Suppressor macrophage (primary cell): ENCODE results near the gene SPPL3.
"Not testable (repeated sequence)": the region's sequence is repeated elsewhere in the genome, so short reads cannot be mapped to it uniquely, and the experiment has no call there.

ENCODE experiments used
- DNase-seq, 4 experiments: peaks; one replicate each; pipeline ENCODE4 v3.0.0-alpha.2; 2020 to 2022

Gene SPPL3

DNA sequence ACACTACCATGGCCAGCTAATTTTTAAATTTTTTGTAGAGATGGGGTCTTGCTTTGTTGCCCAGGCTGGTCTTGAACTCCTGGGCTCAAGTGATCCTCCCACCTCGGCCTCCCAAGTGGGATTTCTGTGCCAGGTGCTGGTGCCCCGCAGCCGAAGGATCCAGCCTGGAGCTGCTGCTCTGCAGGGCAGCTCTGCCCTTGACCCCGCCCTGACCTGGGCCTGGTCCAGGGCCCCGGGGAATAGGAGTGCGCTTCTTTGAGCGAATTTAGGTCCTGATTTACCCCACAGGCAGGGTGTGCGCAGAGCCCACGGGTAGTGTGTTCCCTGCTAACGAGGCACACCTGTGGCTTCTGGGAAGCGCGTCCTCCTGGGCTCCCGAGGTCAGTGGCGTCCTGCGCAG, 163.3 kb downstream of the SPPL3 start:
- DNase-seq, result no peak

DNA sequence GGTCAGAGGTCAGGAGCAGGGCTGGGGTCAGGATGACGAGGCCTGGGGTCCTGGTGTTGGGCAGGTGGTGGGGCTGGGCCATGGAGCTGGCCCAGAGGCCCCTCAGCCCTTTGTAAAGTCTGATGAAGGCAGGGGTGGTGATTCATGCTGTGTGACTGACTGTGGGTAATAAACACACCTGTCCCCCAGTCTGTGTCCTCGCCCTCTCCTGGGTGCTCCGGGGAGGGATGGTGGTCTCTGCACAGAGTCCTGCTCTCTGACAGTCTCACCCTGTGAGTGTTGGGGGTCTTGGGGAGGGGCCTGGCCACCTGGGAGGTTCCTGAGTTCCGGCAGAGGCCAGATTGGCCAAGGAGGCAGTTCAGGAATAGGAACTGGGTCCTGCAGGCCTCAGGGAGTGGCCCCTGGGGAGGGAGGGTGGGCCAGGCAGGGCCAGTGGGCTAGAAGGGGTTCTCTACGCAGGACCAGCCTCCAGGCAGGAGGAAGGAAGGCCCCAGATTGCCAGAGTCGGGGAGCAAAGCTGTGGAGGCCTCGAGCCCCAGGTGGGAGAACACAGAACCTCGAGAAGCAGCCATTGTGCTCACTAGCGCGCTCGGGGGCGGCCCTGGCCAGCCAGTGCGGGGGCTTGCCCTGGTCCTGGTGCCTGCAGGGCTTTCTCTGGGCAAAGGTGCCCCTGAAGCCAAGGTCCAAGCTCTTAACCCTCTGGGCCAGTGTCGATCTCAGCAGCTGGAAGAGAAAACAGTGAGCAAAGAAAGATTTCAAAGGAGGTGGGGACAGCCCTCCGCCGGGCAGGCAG, 164.1 kb downstream of the SPPL3 start:
- DNase-seq, result no peak

DNA sequence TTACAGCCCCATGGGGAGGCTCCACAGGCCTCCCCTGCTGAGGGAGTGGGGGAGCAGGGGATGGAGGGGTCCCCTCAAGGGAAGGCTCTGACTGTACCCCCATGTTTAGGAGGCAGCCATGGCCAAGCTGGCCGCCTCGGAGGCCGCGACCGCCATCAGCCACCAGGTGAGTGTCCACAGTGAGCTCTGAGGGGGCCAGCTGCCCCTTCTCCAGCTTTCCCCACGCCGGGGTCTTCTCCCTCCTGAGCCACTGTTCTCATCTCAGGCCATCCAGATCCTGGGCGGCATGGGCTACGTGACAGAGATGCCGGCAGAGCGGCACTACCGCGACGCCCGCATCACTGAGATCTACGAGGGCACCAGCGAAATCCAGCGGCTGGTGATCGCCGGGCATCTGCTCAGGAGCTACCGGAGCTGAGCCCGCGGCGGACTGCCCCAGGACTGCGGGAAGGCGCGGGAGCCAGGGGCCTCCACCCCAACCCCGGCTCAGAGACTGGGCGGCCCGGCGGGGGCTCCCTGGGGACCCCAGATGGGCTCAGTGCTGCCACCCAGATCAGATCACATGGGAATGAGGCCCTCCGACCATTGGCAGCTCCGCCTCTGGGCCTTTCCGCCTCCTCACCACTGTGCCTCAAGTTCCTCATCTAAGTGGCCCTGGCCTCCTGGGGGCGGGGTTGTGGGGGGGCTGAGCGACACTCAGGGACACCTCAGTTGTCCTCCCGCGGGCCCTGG, 165.0 kb downstream of the SPPL3 start:
- no peak for DNase-seq

GRCh38 chr12:120738252-120739030, 165.7 kb downstream of the SPPL3 start:
- no peak for DNase-seq

DNA sequence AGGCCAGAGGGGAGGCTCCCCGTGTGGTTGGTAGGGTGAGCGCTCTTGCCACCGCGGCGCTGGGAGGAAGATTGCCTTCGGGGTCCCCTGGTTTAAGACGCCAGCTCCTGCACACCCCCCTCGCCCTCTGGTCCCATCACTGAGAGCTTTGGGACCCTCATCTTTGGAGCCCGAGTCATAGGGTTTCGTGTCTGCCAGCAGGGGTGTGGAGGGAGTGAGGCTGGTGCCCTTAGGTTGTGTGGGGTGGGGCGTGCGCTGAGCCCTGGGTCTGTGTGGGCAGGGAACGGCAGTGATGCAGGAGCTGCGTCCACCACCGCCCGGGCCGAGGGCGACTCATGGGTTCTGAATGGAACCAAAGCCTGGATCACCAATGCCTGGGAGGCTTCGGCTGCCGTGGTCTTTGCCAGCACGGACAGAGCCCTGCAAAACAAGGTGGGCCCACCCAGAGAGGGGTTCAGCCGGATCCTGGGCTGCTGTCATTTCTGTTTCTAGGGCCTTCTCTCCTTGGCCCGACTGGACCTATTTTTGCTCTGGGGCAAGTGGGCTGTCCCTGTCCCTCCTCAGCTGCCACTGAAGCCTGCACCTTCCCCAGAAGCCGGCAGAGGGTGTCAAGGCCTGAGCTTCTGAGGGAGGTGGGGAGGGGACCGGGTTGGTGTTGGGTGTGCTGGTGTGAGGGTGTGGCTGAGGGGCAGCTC, 166.5 kb downstream of the SPPL3 start:
- no peak for DNase-seq

DNA sequence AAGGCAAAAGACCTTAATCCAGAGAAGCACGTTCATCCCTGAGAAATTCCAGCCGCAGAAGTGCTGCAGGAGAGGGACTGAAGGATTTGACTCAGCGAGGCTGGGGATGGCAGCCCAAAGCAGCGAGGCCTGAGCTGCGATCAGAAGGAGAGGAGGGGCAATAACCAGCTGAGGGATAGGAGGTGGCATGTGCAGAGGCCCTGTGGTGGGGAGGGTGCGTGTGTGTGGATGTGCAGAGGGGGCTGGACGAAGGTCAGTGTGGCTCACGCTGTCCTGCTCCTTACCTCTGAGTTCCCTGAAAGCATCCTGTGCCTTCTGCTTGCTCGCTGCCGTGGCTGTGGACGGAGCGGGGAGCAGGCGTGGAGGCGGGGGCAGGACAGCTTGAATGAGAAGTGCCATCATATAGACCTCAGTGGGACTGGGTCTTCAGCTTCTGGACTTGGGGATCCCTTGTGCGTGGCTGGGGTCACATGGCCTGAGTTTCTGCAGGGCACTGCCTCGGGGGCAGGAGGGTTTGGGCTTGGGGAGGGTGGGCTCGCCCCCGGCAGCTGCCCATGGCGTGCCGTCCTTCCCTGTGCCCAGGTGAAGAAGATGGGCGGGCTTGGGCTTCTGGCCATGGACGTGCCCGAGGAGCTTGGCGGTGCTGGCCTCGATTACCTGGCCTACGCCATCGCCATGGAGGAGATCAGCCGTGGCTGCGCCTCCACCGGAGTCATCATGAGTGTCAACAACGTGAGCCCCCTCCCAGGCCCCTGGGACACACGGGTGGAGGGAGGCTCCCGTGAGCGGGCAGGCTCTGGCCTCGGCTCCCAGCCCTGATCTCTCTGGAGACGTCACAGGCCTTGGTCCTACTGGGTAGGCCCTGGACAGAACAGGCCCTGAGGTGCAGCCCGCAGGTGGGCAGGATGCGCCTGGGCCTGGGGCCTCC, 167.5 kb downstream of the SPPL3 start:
- no peak for DNase-seq

- DNase-seq, result no peak
Observed at GRCh38 chr12:120735181-120735580, 169.0 kb downstream of the SPPL3 start.

DNA sequence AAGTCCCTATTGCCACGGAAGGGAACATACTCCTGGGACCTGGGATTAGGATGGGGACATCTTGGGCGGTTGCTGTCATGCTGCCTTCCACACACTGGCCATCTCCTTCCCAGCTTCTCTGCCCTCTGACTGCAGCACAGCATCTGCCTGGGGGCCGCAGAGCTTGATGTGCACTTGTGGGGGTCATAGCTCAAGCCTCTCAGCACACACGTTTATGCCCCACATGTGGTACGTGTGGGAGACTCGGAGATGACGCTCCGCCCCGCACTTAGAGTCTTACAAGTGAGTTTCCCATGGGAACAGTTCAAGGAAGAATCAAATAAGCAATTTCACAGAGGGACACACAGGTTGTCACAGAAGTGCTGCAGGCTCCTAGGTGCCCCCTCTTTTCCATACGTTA, 169.9 kb downstream of the SPPL3 start:
- DNase-seq, result no peak

GRCh38 chr12:120733574-120733973, 170.6 kb downstream of the SPPL3 start:
- DNase-seq, result no peak

DNA sequence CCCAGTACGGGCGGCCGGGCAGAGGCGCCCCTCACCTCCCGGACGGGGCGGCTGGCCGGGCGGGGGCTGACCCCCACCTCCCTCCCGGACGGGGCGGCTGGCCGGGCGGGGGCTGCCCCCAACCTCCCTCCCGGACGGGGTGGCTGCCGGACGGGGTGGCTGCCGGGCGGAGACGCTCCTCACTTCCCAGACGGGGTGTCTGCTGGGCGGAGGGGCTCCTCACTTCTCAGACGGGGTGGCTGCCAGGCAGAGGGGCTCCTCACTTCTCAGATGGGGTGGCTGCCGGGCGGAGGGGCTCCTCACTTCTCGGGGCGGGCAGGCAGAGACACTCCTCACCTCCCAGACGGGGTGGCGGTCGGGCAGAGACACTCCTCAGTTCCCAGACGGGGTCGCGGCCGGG, 172.0 kb downstream of the SPPL3 start:
- not testable (repeated sequence) for DNase-seq

- DNase-seq, result no peak
Observed at GRCh38 chr12:120726961-120727360, 177.2 kb downstream of the SPPL3 start.

DNA sequence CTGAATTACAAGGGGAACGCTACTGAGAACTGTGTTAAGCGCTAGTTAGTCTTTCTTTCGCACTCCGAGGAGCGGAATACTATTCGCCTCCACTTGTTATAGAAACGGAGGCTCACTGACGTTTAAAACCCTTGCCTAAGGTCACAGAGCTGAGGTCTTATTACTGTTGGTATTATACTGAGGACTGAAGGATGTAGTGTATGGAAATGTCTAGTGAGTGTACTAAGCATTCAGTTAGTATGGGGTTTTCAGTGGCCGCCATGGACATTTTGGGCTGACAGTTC, 177.7 kb downstream of the SPPL3 start:
- DNase-seq, result no peak

- DNase-seq, result peak; percentile 93 to 98 (median 96)
Observed at GRCh38 chr12:120725659-120726509, 178.3 kb downstream of the SPPL3 start, which contains the start of gene ACADS. Gene ACADS (plus strand): TSS chr12:120725826. CDS start chr12:120725886, 60 bp downstream.

DNA sequence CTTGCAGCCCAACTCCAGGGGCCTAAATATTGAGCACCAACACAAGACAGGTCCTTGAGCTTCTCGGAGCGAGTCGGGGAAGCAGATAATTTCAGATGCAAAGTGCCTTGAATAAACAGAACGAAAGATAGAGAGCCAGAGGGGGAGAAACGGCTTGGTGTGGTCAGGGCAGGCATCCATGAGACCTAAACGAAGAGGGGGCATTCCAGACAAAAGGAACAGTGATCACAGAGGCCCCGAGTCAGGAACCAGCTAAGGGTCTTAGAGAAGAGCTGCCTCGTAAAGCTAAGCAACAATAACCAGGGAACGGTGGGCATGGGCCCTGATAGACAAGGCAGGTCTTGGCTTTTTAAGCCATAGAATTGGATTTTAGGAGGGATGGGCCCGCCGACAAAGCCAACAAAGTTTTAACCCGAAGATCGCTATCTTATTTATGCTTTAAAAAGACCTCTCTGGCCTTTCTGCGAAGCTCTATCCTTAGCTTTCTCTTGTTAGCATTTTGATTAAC, 179.0 kb downstream of the SPPL3 start:
- DNase-seq, result no peak

DNA sequence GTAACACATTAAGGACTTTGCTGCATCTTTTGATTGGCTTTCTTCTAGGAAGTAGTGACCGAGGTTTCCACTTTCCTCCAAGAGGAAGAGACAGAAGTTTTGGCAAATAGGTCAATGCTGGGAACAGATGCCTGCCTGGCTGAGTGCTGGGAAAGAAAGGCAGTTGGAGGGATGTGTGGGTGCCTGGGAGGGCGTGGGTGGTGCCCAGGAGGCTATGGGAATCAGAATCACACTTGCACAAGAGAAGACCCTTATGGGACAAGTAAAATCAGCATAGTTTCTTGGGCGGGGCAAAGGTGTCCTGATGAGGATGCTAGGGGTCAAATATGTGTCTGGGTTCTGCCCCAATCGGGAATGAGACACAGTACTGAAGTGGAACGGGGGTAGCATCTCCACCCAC, 179.4 kb downstream of the SPPL3 start:
- DNase-seq, result no peak

DNA sequence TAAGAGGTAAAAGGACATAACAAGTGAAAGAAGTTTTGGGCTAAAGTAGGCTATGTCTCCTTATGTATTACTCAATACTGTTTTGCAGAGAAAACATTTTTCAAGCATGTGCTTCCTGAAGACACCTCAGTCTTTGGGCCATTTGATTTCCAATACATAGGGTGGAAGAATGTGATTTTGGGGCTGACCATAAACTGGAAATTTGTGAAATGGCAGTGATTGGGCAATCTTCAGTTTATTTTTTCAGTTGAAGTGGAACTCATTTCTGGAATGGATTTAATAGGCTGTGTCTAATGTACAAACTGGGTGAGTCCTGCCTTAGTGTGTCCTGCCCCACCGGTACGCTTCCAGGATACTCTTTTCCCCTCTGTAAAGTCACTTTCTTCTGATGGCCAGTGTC, 181.4 kb downstream of the SPPL3 start:
- no peak for DNase-seq

DNA sequence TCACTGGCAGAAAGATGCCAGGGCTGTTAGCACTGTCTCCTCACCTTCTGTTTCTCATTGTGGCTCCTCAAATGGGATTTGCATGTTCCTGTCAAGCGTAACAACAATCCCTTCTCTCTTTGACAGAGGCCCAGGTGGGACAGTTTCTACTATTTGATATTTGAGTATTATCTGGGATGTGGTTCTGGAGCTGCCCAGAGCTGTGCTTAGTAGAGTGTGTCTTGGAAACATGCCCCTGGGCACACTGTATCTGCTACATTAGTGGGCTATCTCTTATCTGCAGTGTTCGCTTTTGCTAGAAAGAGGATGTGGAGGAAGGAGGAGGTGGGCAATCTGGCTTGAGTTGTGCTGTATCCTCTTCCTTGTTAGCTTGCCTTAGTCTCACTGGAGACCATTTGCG, 182.3 kb downstream of the SPPL3 start:
- no peak for DNase-seq

GRCh38 chr12:120720987-120721801, 183.0 kb downstream of the SPPL3 start:
- no peak for DNase-seq

- peak; percentile 60 to 83 (median 76) for DNase-seq
Observed at GRCh38 chr12:120720234-120720986, 183.7 kb downstream of the SPPL3 start.
